ENCODE data around the gene BIN2.

DNA sequence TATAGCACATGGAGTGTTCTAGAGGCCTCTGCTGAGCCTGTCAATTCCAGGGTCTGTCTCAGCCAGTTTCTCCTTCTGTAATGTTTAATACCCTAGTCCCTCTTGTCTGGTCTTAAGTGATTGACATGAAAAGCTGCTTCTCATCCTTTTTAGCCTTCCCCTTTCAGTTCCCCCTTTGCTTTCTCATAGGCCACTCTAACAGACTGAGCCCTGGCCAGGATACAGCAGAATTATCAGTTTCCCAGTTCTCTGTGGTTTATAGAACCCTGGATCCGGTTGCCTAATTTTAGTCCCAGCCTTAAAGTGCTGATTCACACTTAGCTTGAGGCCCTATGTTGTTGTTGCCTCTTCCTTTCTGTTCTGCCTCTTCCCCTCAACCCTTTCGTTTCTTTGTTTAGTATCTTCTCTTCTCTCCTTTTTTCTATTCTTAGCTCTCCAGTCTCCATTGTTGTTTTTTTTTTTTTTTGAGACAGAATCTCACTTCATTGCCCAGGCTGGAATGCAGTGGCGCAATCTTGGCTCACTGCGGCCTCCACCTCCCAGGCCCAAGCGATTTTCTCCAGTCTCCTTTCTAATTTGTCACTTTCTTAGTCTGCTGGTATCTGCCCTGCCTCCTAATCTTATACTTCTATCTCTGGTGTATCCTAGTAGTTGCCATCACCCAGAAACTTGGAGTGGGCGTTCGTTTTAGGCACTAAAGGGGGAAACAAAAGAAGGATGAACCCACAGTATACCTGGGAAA is 2.9 kb upstream of the BIN2 start:
- no peak for TF ChIP-seq ZNF384 (IDR thresholded peaks at IDR 0.05)
- no peak for TF ChIP-seq BHLHE40 (IDR thresholded peaks at IDR 0.05; ENCODE audit: borderline replicate concordance)
